Ishikawa (cell line): ENCODE results near the gene KIAA0825.

Source experiments
- CEBPB ChIP-seq: IDR thresholded peaks from 2 replicates; pipeline ENCODE4 v1.6.1; 2012
- CREB1 ChIP-seq: IDR thresholded peaks from 2 replicates; pipeline ENCODE4 v1.6.1; 2012; ENCODE audit warnings: low read depth
- EGR1 ChIP-seq: IDR thresholded peaks from 2 replicates; pipeline ENCODE4 v1.6.1; 2012
- EP300 ChIP-seq: IDR thresholded peaks from 2 replicates; pipeline ENCODE4 v1.6.1; 2012; ENCODE audit warnings: borderline replicate concordance
- FOXM1 ChIP-seq: IDR thresholded peaks from 2 replicates; pipeline ENCODE4 v1.6.1; 2012; ENCODE audit warnings: low read depth, borderline replicate concordance
- NFIC ChIP-seq: IDR thresholded peaks from 2 replicates; pipeline ENCODE4 v1.6.1; 2012
- RAD21 ChIP-seq: IDR thresholded peaks from 2 replicates; pipeline ENCODE4 v1.6.1; 2012; ENCODE audit warnings: low read depth
- TAF1 ChIP-seq: IDR thresholded peaks from 2 replicates; pipeline ENCODE4 v1.6.1; 2012; ENCODE audit warnings: low read depth, mild to moderate bottlenecking
- TCF12 ChIP-seq: IDR thresholded peaks from 2 replicates; pipeline ENCODE4 v1.6.1; 2012; ENCODE audit warnings: low read depth
- TEAD4 ChIP-seq: IDR thresholded peaks from 2 replicates; pipeline ENCODE4 v1.6.1; 2012
- USF1 ChIP-seq: IDR thresholded peaks from 2 replicates; pipeline ENCODE4 v1.6.1; 2012
- YY1 ChIP-seq: IDR thresholded peaks from 2 replicates; pipeline ENCODE4 v1.6.1; 2012; ENCODE audit warnings: low read depth
- ZBTB7A ChIP-seq: IDR thresholded peaks from 2 replicates; pipeline ENCODE4 v1.6.1; 2012; ENCODE audit warnings: low read depth
- TF ChIP-seq, protein P1 (sequence below): IDR thresholded peaks from 2 replicates; pipeline ENCODE4 v1.6.1; 2012; ENCODE audit warnings: low read depth, mild to moderate bottlenecking
- TF ChIP-seq, protein P2 (sequence below): IDR thresholded peaks from 2 replicates; pipeline ENCODE4 v1.6.1; 2012

KIAA0825 gene

DNA sequence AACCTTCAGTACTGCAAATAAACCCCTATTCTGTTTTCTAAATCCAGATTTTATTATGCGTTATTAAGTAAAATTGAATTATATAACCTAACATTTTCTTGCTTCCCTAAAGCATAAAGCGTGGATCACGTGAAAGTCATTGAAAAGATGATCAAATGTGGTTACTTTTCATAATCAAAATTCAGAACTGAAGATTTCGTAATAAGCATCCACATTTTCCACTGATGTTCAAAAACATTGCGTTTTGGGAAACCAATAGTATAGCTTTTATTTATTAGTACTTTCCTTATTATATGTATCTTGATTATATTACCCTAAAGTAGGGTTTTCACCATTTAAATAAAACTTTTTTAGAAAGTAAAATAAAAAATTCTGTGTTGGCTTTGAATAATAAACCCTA lies 1.9 kb upstream of the KIAA0825 start:
- TF ChIP-seq EP300 (no peak), FOXM1 (no peak), EGR1 (no peak), TAF1 (no peak), YY1 (no peak), TEAD4 (no peak), USF1 (no peak), CREB1 (no peak), TCF12 (no peak), CEBPB (no peak), ZBTB7A (no peak), RAD21 (no peak), NFIC (no peak)
- TF ChIP-seq, protein P1, sequence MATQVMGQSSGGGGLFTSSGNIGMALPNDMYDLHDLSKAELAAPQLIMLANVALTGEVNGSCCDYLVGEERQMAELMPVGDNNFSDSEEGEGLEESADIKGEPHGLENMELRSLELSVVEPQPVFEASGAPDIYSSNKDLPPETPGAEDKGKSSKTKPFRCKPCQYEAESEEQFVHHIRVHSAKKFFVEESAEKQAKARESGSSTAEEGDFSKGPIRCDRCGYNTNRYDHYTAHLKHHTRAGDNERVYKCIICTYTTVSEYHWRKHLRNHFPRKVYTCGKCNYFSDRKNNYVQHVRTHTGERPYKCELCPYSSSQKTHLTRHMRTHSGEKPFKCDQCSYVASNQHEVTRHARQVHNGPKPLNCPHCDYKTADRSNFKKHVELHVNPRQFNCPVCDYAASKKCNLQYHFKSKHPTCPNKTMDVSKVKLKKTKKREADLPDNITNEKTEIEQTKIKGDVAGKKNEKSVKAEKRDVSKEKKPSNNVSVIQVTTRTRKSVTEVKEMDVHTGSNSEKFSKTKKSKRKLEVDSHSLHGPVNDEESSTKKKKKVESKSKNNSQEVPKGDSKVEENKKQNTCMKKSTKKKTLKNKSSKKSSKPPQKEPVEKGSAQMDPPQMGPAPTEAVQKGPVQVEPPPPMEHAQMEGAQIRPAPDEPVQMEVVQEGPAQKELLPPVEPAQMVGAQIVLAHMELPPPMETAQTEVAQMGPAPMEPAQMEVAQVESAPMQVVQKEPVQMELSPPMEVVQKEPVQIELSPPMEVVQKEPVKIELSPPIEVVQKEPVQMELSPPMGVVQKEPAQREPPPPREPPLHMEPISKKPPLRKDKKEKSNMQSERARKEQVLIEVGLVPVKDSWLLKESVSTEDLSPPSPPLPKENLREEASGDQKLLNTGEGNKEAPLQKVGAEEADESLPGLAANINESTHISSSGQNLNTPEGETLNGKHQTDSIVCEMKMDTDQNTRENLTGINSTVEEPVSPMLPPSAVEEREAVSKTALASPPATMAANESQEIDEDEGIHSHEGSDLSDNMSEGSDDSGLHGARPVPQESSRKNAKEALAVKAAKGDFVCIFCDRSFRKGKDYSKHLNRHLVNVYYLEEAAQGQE = no peak
- TF ChIP-seq, protein P2, sequence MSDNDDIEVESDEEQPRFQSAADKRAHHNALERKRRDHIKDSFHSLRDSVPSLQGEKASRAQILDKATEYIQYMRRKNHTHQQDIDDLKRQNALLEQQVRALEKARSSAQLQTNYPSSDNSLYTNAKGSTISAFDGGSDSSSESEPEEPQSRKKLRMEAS = no peak

DNA sequence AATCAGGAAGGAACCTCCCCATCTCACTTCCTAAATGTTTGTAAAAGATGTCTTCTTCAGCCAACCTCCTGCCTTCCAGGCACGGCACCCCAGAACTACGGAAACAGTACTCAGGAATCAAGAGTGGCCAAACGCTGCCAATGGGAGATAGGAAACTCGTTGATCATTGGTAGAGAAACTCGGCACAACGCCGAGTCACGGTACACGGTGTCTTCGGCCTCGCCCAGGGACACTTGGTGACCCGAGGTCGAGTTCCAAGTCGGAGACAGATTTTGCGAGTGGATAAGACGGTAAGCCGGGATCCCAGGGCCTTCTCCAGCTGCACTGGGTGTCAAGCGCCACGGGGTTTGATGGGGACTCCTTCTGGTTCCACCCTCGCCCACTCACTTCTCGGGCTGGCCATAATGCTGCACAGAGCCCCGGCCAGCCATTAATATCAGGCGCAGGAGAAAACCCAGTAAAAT lies 343 bp downstream of the KIAA0825 start:
- TF ChIP-seq TCF12 (no peak), TEAD4 (0 out of 2 replicates have a peak, but pooled peaks have one; percentile 1), EGR1 (no peak)

DNA sequence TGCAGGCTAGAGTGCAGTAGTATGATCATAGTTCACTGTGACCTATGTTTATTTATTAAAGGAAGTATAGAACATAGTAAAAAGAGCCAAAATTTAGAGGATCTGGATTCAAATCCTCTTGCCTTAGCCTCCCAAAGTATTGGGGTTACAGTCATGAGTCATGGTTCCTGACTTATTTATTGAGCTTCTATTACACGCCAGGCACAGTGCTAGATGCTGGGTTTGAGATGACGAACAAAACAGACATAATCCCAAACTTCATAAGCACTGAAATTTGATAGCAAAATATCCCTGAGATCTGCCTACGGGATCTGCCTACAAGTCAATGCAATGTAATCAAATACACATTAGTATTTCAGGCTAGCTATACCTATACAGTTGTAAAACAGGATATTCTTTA lies 2.5 kb downstream of the KIAA0825 start:
- TF ChIP-seq EP300 (no peak), TEAD4 (no peak), CREB1 (no peak), FOXM1 (no peak), RAD21 (no peak), YY1 (no peak), CEBPB (no peak), EGR1 (no peak), NFIC (no peak), USF1 (no peak), TCF12 (no peak), TAF1 (no peak), ZBTB7A (no peak)
- TF ChIP-seq, protein P1 = no peak
- TF ChIP-seq, protein P2 = no peak

GRCh38 chr5:94614156-94614805 lies 4.1 kb downstream of the KIAA0825 start:
- TF ChIP-seq CEBPB (no peak), EGR1 (no peak), YY1 (no peak)
- TF ChIP-seq, protein P2 = no peak

DNA sequence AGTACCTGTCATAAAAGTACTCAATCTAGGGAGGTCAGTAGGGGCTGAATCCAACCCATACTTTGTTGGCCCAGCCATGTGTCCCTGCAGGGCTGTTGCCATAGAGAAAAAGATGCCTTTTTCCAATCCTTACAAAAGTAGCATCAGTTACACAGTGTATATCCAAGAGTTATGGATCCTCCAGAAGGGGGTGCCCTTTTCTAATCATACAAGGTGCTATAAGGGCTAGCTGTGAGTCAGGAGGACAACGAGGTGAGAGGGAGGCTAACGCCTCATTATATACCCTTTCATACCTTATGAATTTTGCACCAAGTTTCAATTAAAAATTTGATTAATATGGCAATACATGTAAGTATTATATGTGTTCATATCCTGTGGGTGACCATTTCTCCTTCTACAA lies 4.8 kb downstream of the KIAA0825 start:
- TF ChIP-seq ZBTB7A (no peak), RAD21 (peak; percentile 43), NFIC (no peak), CREB1 (no peak), USF1 (no peak), EGR1 (no peak)

- TF ChIP-seq FOXM1 (no peak), EP300 (no peak), RAD21 (no peak), CEBPB (no peak), USF1 (no peak), NFIC (no peak), EGR1 (no peak), TAF1 (no peak), CREB1 (no peak), TCF12 (no peak), ZBTB7A (no peak), YY1 (no peak), TEAD4 (no peak)
- TF ChIP-seq, protein P2 = no peak
- TF ChIP-seq, protein P1 = no peak
Measured at GRCh38 chr5:94595281-94595840, 23.0 kb downstream of the KIAA0825 start.
